ENCODE results near the gene SPATS2L.

Gene SPATS2L

DNA sequence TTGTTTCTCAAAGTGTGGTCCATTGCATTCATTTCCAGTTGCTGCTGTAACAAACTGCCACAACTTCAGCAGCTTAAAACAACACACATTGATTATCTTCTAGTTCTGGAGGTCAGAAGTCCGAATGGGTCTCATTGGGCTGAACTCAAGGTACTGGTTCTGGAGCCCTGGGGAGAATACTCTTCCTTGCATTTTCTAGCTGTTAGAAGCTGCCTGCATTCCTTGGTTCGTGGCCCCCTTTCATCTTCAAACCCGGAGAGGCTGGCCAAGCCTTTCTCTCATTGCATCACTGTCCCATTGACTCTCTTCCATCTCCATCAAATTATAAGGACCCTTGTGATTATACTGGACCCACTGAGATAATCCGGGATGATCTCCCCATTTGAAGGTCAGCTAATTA lies 98.1 kb downstream of the SPATS2L start:
- TF ChIP-seq, protein P1, sequence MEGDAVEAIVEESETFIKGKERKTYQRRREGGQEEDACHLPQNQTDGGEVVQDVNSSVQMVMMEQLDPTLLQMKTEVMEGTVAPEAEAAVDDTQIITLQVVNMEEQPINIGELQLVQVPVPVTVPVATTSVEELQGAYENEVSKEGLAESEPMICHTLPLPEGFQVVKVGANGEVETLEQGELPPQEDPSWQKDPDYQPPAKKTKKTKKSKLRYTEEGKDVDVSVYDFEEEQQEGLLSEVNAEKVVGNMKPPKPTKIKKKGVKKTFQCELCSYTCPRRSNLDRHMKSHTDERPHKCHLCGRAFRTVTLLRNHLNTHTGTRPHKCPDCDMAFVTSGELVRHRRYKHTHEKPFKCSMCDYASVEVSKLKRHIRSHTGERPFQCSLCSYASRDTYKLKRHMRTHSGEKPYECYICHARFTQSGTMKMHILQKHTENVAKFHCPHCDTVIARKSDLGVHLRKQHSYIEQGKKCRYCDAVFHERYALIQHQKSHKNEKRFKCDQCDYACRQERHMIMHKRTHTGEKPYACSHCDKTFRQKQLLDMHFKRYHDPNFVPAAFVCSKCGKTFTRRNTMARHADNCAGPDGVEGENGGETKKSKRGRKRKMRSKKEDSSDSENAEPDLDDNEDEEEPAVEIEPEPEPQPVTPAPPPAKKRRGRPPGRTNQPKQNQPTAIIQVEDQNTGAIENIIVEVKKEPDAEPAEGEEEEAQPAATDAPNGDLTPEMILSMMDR (IDR thresholded peaks at IDR 0.05; ENCODE audit: borderline replicate concordance, insufficient read depth, low read depth, low read length) = no peak
- H3K4me3 ChIP-seq (ENCODE audit: low read depth, low read length) = no peak overlapping the region

DNA sequence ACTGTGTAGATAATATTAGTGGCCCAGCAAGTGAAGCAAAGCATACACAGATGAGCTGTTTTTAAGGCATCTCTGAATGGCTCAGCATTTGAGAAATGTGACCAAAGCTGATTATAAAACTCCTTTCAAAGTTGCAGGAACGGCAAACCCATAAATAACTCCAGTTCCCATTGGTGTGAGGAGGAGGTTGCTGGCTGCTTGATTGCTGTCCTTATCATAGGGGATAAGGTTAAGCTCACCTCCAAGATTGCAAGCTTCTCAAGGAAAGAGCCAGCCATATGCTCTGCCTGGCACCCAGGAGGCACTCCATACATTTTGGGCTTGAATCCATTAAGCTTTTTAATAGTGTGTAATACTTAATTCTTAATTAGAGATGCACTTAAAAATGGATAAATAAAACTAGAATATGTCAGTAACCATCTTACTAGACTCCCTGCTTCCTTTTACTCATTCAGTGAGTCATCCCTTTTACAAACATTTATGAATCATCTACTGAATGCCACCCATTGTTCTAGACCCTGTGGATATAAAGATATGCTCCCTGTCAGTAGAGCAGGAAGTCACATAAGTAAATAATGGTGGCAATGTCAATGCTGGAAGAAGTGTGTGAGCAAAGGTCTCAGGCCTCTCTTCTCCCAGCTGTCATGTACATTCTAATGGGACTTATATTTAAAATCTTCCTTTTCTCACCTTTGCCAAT lies 99.3 kb downstream of the SPATS2L start:
- H3K4me3 ChIP-seq (ENCODE audit: low read depth, low read length) = no peak overlapping the region
- TF ChIP-seq, protein P1 (IDR thresholded peaks at IDR 0.05; ENCODE audit: borderline replicate concordance, insufficient read depth, low read depth, low read length) = no peak

DNA sequence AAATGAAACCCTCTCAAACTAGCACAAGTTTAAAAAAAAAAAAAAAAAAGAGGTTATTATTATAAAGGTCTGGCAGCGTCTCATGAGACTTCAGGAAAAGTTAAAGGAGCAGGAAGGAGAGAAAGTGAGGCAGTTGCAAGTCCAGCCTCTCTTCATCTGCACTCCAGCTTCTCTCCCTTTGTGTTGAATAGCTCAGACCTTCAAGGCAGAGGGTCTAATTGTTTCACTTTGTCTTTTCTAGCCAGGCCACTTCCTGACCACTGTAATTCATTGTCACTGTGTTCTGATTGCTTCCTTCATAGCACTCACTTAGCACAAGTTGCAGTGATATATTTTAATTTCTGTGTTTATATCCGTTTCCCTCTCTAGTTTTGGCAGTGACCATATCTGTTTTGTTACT lies 99.9 kb downstream of the SPATS2L start:
- H3K4me3 ChIP-seq (ENCODE audit: low read depth, low read length) = no peak overlapping the region
- TF ChIP-seq, protein P1 (IDR thresholded peaks at IDR 0.05; ENCODE audit: borderline replicate concordance, insufficient read depth, low read depth, low read length) = no peak

DNA sequence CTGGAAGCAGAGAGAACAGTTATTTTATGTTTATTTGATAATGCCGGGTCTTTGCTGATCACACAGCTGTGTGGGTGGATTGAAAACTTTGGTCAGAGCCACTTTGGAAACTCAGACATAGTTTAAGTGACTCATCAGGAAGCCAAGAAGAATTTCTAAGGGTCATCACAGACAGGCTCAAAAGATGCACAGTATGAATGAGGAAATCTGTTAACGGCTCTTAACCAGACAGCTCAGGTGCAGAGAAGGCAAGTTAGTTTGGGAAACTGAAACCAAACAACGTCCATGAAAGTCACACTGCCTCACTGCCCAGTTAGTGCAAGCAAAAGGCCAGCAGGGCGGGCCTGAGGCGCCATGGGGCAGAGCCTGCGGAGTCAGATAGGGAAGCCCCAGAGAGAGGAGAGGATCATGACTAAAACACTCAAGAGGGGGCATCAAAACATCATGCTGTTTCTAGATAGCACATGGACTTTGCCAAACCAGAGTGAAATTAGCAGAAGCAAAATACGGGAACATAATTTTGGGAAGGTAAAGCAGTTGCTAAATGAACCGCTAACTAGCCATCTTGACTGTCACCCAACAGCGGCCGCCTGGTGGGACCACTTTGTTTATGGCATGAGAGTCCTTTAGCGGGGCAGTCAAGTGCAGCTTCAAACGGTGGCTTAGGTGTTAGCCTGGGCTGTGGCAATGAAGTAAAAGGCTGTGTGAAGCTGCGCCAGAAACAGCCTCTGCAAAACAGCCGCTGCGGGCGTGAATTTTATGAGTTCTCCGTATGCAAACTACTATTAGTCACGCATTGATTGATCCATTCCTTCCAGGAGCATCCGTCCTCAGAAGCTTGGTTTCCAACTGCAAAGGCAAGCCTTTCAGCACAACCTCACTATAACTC lies 102.2 kb downstream of the SPATS2L start:
- no peak overlapping the region for H3K4me3 ChIP-seq (ENCODE audit: low read depth, low read length)
- TF ChIP-seq, protein P1 (IDR thresholded peaks at IDR 0.05; ENCODE audit: borderline replicate concordance, insufficient read depth, low read depth, low read length) = no peak

DNA sequence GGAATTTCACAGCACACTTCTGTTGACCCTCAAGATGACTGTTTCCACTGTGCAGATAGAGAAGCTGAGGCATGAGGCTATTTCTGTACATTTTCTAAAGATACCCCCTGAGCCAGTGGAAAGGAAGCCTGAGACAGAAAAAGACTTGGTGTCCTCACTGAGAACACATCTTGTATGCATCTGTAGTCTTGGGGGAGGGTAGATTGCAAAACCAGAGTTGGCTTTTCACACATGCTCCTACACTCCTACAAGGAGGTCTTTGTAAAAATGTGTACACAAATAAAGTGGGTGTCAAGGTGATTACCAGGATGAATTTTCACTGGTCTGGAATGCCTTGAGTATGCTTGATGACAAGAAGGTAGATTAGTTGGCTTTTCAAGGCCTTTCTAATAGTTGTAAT lies 105.3 kb downstream of the SPATS2L start:
- TF ChIP-seq, protein P1 (IDR thresholded peaks at IDR 0.05; ENCODE audit: borderline replicate concordance, insufficient read depth, low read depth, low read length) = no peak
- H3K4me3 ChIP-seq (ENCODE audit: low read depth, low read length) = no peak overlapping the region

DNA sequence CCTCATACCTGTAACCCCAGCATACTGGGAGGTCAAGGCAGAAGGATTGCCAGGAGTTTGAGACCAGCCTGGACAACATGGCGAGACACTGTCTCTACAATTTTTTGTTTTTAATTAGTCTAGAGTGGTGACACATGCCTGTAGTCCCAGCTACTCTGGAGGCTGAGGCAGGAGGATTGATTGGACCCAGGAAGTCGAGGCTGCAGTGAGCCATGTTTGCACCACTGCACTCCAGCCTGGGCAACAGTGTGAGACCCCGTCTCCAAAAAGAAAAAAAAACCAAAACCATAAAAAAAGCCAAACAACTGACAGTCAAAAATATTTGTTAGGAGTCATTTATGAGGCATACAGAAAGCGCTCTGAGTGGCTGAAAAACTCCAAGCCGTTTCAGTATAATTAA lies 107.9 kb downstream of the SPATS2L start:
- TF ChIP-seq, protein P1 (IDR thresholded peaks at IDR 0.05; ENCODE audit: borderline replicate concordance, insufficient read depth, low read depth, low read length) = no peak

More for the DNA sequence above, 107.9 kb downstream of the SPATS2L start:
- no peak overlapping the region for H3K4me3 ChIP-seq (ENCODE audit: low read depth, low read length)
